NCI-H1092 treated with DMSO at 0.1 percent for 48 hours (cell line): ENCODE results near the gene UNC5A.

Experiments
- DNase-seq: peaks from one replicate; lab custom pipeline; 2025; lab: John Stamatoyannopoulos, UW

Gene UNC5A

DNA sequence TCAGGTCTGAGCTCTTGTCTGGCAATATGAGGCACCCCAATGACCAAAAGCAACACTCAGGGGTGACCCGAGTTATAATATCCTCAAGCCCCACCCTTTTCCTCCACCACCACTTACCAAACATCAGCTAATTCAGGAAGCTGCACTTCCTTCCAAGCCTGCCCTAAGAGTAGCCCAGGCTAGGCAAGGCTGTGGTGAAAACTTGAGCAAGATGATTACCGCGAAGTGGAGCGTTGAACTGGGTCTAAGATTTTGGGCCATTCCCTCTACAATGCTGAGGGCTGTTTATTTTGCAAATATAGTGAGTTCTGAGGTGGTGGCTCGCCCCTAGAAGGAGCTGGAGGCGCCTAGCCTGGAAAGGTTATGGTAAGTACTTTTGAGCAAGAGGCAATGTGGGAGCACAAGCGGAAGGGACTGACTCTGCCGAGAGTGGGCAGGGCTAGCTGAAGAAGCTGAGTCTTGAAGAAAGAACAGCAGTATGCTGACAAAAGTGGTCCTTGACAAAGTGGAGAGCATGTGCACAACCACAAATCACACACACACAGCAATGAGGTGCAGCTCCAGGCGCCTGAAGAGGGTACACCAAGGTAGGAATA is 89.0 kb downstream of the UNC5A start, which contains the start of gene HK3:
Gene HK3, minus strand, starts transcription at position 51 of the 596 bp plus-strand sequence. CDS start 3,187 bp downstream, outside the sequence.
- DNase-seq, result no peak

DNA sequence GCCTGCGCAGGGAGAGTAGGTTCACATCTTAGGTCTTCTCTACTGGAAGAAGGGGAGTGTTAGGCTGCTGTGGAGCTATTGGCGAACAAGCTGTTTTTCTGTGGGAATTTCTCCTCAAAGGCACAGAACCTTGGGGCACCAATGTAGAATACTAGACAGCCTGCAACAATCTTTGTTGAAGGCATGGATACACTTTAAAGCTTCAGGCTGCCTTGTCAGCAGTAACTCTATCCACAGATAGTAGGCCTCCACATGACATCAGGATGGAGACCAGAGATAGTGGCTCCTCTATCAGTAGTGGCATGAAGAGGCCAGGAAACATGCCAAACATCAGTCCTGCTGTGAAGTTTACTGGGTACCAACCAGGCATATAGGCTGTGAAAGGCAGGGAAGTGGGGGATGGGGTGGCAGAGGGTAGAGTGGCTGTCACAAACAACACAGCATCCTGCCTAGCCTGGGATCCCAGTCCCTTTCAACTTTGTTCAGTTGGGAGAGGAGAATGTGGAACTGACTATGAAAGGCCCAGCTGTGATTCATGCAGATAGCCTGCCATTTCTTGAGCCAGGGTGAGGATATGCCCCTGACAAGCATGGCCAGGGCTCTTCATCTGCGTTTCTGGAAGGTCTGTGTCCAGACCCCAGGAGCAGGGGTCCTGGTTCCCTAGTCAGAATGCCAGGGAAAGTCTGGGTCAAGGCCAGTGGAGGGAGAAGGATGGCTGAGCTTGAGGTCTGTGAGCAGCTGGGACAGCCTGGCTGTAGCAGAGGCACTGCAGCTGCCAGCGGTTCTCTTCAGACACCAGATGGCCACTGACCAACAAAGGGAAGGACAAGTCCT is 89.8 kb downstream of the UNC5A start:
- no peak for DNase-seq

DNA sequence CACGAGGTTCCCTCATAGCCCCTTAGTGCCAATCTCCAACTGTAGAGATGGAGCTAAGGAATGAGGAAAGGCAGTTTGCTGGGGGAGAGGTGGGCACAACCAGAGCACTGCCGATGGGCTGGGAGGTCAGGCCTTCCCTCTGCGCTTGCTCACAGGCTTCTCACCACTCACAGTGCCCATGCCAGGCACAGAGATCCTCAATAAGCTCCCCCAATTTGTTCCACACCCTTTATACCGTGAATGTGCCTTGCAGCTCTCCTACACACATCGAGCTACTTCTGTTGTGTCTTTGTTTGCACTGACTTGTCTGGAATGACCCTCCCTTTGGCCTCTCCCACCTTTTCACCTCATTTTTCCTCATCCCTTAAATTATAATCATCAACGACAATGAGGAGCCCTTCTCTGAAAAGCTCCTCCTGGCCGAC is 90.4 kb downstream of the UNC5A start:
- no peak for DNase-seq

DNA sequence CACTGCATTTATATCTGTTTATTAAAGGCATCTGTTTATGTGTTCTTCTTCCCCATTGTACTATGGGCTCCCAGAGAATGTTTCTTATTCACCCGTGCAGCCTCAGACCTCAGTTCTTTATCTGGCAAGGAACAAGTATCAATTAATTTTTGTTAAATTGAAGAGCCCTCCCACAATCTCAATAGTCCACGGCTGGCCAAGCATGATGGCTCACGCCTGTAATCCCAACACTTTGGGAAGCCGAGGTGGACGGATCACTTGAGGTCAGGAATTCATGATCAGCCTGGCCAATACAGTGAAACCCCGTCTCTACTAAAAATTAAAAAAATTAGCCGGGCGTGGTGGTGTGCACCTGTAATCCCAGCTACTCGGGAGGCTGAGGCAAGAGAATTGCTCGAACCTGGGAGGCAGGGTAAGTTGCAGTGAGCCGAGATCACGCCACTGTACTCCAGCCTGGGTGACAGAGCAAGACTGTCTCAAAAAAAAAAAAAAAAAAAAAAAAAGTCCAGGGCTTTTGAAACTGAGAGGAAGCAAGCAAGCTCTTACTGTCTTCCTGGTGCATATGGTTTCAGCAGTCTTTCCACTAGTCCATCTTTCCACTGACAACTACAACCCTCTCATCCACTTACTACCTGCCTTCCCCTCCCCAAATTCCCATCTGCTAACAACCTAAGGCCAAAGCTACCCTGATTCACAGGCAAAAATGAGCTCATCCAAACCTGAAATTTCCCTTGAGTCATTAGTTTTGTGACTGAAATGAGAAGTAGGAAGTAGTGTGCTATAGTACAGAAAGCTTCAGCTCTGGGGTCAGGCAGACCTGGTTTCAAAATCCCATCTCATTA is 91.1 kb downstream of the UNC5A start:
- no peak for DNase-seq

DNA sequence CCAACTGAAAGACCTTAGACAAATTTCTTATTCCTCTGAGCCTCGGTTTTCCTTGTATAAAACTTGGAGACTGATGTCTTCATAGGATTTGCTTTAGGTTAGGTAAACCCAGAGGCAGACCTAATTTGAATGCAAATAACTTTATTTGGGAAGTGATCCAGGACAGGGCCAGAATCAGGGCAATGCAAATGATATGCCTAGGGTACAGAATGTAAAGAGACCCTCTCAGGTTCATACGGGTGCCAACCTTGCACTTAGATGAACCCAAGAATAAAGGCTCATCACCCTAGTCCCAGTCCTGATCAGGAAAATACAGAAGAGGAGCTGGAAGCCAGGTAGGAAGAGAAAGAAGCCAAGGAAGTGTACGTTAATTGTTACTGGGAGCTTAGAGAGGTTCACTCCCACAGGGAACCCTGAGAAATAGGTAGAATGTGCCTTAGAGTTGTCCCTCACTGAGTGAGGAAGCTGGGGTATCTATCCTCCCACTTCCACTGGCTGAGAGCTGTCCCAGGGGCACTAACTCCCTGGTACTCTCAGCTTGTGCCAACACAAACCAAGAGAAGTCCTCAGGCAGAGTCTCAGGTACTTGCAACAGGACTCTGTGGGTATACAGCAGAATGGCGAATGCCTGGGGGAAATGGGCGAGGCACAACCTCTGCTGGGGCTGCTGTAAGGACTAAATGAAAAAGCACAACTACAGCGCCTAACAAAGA is 91.9 kb downstream of the UNC5A start:
- no peak for DNase-seq

DNA sequence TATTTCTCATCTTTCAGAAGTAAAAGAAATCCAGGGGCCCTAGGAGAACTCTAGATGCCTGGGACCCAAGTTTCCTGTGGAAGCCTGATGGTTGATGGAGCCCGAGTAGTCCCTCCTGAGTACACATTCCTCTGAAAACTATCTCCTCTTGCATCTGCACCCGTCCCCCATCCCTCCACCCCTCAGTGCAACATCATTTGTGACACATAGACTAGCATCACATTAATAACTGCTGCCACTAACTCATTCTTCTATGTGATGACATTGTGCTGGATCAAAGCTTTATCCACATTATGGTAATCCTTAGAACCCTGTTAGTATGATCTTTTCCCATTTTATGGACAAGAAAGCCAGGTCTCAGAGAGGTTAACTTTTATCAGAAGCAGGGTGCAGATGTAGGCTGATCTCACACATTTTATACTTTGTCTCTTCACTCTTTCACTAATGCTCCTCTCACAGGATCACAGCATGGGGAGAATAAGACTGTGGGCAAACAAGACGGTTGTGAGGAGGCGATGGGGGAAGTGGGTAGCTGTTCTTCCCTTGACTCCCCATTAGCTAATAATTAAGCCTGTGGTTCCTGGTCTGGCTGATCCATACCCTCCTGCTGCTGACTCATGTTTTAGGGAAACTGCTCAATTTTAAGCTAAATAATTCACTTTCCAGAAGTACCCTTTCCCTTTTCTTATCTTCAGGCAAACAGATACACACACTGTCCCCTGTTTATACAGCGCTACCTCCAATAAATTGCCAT is 92.7 kb downstream of the UNC5A start:
- DNase-seq, result no peak

DNA sequence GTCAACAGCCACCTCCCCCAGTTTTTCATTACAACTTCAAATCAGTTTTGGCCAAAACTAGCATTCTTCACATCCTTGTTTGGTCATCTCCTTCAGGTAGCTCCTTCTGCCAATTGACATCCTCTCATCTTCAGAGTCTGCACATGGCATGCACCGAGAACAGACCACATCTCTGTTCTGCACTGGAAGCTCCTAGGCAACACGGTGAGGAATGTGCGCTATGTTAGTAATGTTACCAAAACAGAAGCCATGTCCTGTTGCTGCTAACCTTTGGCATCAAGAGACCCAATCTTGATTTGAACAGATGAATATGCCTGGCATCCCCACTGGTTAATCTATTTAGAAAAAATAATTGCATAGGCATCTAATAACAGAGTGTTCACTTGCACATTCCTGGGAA is 93.9 kb downstream of the UNC5A start:
- no peak for DNase-seq

DNA sequence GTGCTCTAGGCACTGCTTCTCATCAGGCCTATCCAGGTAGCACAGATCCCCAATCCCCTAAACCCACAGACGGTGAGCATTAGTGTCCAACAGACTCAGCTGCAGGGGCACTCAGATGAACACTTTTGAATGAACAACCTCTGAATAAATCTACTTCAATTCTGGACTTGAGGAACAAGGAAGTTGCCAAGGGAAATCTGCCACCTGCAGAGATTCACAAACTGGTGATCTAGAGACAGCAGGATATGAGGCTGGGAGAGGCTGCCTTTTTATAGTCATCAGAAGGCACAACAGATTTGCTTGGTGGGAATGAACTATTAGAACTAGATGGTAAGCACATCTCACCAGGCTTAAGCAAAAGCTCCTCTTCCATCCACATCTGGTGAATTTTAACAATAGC is 95.8 kb downstream of the UNC5A start:
- no peak for DNase-seq

DNA sequence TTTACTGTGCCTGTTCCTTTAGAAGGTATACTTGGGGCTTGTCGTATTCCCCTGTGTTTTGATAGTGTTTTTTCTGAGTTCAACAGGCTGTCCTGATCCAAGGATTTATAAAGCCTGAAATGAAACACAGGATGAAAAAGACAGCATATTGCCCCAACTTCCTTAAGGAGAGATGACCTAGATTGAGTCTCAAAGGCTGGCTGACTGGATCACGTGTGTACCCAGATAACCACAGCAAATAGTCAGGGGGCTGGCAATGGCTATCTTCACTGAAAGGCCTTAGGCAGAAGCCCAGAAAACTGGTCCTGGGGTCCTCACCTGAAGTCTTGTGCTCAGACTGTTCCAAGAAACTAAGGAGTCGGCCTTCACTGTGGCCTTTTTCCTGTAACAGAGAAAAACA is 96.4 kb downstream of the UNC5A start:
- no peak for DNase-seq

DNA sequence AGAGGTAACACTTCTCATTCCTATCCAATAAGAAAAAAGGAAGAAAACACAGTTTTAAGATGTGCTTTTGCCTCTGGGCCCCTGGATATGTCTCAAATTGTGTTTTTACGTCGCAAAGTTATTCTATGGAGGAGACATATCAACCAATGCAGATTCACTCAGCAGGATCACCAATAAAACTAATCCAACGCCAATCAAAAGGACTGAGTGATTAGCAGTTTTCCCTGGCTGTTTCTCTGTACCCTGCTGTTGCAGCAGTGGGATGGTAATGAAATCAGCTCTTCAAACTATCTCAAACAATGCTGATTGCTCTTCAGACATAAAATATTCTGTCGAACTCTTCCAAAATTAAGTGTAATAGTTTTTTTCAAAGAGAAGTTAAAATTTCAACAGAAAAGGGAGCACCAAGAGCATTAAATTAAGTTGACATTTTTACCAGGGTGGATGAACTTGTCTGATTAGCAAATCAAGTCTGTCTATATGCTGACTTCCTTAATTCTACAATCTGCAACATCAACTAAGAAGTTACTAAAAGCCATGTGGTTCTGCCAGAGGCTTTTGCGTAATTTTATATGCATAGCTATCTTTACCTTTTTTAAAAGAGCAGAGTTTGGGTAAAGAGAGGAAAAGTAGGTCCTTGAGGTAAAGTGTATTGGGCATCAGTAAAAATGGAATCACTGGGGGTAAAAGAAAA is 98.5 kb downstream of the UNC5A start:
- DNase-seq, result no peak

DNA sequence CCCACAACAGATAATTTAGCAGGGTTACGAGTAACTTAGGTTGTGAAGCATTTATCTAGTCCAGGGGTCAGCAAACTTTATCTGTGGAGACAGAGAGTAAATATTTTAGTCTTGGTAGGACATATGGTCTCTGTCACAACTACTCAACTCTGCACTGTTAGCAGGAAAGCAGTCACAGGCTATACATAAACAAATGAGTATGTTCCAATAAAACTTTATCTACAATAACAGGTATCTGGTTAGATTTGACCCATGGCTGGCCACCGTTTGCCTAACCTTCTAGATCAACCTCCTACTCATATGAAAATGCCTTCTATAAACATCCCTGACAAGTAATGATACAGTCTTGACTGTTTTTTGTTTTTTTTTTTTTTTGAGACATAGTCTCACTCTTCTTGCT is 101.8 kb downstream of the UNC5A start:
- DNase-seq, result no peak

DNA sequence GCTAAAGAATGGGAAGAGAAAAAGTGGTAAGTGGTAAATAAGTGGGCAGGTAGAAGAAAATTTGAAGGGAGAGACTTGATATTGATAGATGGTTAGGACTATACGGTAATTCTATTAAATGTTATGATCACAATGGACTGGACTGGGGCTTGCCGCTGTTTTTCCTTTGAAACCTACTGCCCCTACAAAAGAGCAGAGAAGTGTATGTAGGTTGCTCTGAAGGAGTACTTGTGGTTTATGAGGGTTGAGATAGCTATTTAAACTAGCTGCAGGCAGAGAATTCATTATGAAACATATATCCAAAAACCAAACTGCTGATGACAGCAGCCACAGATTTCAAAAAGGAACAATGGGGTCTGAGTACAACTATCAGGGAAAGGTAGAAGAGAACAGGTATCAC is 105.5 kb downstream of the UNC5A start:
- DNase-seq, result no peak

DNA sequence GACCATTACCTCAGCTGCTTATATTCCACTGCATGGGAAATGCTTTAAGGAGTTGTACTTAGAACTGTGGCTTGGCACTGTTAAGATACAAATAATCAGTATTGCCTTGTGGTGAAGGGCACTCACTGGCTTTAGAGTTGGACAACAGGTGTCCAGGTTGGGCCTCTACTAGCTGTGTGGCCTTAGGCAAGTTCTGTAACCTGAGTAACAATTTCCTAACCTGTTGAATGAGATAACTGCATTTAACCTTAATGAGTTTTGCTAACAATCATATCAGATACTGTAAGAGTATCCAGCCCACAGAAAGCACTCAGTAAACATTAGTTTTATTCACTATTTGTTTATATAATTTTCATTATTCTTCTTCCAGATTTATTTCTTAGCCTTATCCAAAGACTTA is 106.0 kb downstream of the UNC5A start:
- DNase-seq, result no peak

DNA sequence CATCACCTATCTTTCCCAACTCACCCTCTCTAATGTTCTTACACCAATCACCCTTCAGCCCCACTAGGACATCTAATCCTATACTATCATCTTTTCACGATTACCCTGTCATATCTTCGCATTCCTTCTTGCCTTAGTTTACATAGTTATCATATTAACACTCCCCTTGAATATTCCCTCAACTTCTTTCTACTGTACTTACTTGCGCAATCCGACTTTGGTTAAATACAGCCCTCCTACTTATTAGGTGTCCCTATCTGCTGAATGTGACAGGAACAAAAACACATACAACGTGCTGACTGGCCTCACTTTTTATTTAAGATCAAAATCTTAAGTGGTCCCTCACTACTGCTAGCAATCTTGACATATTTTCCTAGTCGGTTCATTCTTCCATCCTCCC is 108.3 kb downstream of the UNC5A start:
- no peak for DNase-seq

DNA sequence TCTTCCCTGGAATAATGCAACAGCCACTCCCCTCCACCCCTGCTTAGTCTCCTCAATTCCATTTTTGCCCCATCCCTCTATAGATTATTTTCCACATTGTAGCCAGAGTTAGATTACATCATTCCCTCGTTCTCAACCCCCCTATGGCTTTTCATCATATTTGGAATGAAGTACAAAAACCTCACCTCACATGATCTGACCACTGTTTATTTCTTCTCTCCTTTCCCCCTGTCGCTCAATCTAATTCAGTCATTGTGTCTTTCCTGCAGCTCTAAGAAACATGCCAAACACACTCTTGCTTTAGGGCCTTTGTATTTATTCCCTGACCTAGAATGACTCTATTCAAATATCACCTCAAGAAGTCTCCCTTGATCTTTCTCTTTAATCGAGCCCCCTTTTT is 111.4 kb downstream of the UNC5A start:
- DNase-seq, result no peak

DNA sequence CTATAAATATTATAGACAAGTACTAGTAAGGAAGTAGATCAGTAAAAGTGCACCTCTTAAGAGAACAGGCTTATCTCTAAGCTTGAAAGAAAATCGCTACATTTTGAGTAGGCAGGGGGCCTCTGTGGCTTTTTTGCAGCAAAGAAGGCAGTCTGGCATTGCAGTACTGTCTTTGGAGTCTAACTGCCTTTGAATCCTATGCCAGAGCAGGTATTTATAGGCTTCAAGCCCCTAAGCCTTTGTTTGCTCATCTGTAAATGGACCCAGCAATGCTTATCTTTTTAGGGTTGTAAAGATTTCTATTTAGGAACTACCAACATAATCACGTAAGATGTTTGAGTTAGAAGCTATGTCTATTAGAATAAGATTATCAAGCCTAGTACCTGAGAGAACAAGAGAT is 112.5 kb downstream of the UNC5A start:
- no peak for DNase-seq

DNA sequence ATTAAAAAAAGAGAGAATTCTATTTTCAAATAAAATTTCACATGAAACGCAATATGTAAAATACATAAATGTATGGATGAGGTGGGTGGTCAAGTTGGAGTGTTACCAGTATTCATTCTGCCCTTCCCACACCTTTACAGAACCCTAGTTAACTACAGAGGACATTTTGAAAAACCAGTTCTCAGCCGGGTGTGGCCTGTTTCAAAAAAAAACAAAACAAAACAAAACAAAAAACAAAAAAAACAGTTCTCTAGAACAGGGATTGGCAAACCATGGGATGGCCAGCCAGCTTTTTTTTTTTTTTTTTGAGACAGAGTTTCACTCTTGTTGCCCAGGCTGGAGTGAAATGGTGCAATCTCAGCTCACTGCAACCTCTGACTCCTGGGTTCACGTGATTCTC is 117.2 kb downstream of the UNC5A start:
- DNase-seq, result no peak

DNA sequence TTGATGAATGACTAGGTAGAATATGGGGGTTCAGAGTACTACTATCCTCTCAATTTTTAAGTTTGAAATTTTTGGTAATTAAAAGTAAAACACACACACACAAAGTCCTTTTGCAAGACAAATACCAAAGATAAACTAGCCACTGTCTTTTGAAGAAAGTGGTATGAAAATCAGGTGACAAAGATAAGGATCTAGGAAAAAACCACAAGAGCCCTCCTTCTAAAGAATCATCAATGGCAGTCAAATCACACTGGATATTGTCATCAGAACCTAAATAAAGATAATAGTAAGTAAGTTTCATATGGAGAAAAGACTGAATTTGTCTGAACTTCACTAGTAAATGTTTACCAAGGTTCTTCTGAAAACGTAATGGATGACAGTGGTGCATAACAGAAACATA is 119.3 kb downstream of the UNC5A start:
- no peak for DNase-seq
